OCI-LY1 (cell line): ENCODE data around the gene KCNH2.

Experiments used
- H2AFZ ChIP-seq: fragments of 200-600 bp; sonication (generic), shearing (Covaris generic); 2 replicates; pipeline ENCODE4 v1.6.0; 2014; ENCODE audit warnings: antibody characterized with exemption, mild to moderate bottlenecking, low read length
- H3F3A ChIP-seq: fragments of 200-600 bp; sonication (generic), shearing (Covaris generic); 2 replicates; pipeline ENCODE4 v1.6.0; 2014; ENCODE audit warnings: mild to moderate bottlenecking, antibody characterized with exemption, low read length, moderate library complexity; ENCODE audit not compliant: insufficient read depth
- H3K27ac ChIP-seq: fragments of 200-600 bp; sonication (generic); 2 replicates; pipeline ENCODE4 v1.5.1; 2014; ENCODE audit warnings: low read length, mixed run types, mild to moderate bottlenecking, low read depth; ENCODE audit not compliant: poor library complexity, severe bottlenecking
- H3K27me3 ChIP-seq: fragments of 200-600 bp; sonication (generic); 2 replicates; pipeline ENCODE4 v1.6.0; 2014; ENCODE audit warnings: antibody characterized with exemption, mild to moderate bottlenecking, low read length, moderate library complexity; ENCODE audit not compliant: insufficient read depth
- H3K36me3 ChIP-seq: fragments of 200-600 bp; sonication (generic); 2 replicates; pipeline ENCODE4 v1.6.1; 2014; ENCODE audit warnings: mild to moderate bottlenecking, antibody characterized with exemption, low read length, moderate library complexity, mixed read lengths; ENCODE audit not compliant: insufficient read depth
- H3K4me1 ChIP-seq: fragments of 200-600 bp; sonication (generic); 2 replicates; pipeline ENCODE4 v1.5.1; 2014; ENCODE audit warnings: mild to moderate bottlenecking, low read length, moderate library complexity; ENCODE audit not compliant: insufficient read depth, severe bottlenecking
- H3K4me2 ChIP-seq: fragments of 200-600 bp; sonication (generic), shearing (Covaris generic); 2 replicates; pipeline ENCODE4 v1.6.1; 2014; ENCODE audit warnings: low read length
- H3K4me3 ChIP-seq: fragments of 200-600 bp; sonication (generic); 2 replicates; pipeline ENCODE4 v1.5.1; 2014; ENCODE audit warnings: low read length, low read depth, mild to moderate bottlenecking, mixed read lengths; ENCODE audit not compliant: poor library complexity, severe bottlenecking
- H3K79me2 ChIP-seq: fragments of 200-600 bp; shearing (Covaris generic); 2 replicates; pipeline ENCODE4 v1.6.1; 2016; ENCODE audit warnings: mixed run types, low read length, mixed read lengths; ENCODE audit not compliant: insufficient read depth
- H3K9ac ChIP-seq: fragments of 200-600 bp; sonication (generic), shearing (Covaris generic); 2 replicates; pipeline ENCODE4 v1.6.1; 2014; ENCODE audit warnings: mild to moderate bottlenecking, low read length, mixed read lengths
- H3K9me2 ChIP-seq: fragments of 200-600 bp; sonication (generic), shearing (Covaris generic); 2 replicates; pipeline ENCODE4 v1.6.1; 2014; ENCODE audit warnings: low read depth, mild to moderate bottlenecking, low read length, mixed read lengths
- H3K9me3 ChIP-seq: fragments of 200-600 bp; shearing (Covaris generic); 2 replicates; pipeline ENCODE4 v1.6.1; 2014; ENCODE audit warnings: low read length, mixed read lengths
- H4K20me1 ChIP-seq: fragments of 200-600 bp; sonication (generic), shearing (Covaris generic); 2 replicates; pipeline ENCODE4 v1.6.0; 2016; ENCODE audit warnings: mild to moderate bottlenecking, low read length; ENCODE audit not compliant: insufficient read depth
- CTCF ChIP-seq: fragments of 200-600 bp; sonication (generic), shearing (Covaris generic); IDR thresholded peaks from 2 replicates; pipeline ENCODE4 v1.5.1; 2017; ENCODE audit warnings: mild to moderate bottlenecking, antibody characterized with exemption, low read length, moderate library complexity, mixed read lengths
- EZH2 ChIP-seq: fragments of 200-600 bp; sonication (generic), shearing (Covaris generic); IDR thresholded peaks from 2 replicates; pipeline ENCODE4 v1.8.0; 2017; ENCODE audit warnings: borderline replicate concordance, mixed run types, mild to moderate bottlenecking, antibody characterized with exemption, low read length, moderate library complexity, mixed read lengths

Gene KCNH2

GRCh38 chr7:150927157-150927955 lies 50.8 kb downstream of the KCNH2 start:
- Histone ChIP-seq H3K9me2 (no peaks in the 10 kb centered on the region), H3K4me2 (no peak overlapping the region), H3K27me3 (peaks cover 6% of the 10 kb centered on the region; the same call in 1 of the 2 replicates), H3K9me3 (no peaks in the 10 kb centered on the region), H3F3A (no peaks in the 10 kb centered on the region), H3K4me3 (no peak overlapping the region), H3K36me3 (no peaks in the 10 kb centered on the region; the same call in 1 of the 2 replicates), H3K79me2 (no peaks in the 10 kb centered on the region), H3K4me1 (no peaks in the 10 kb centered on the region), H2AFZ (no peak overlapping the region), H4K20me1 (no peaks in the 10 kb centered on the region), H3K9ac (no peak overlapping the region), H3K27ac (no peak overlapping the region)
- TF ChIP-seq CTCF (no peak), EZH2 (no peak)

GRCh38 chr7:150926066-150926465 lies 52.1 kb downstream of the KCNH2 start:
- no peaks in the 10 kb centered on the region for H3K4me1 ChIP-seq
- H3K9me3 ChIP-seq: no peaks in the 10 kb centered on the region
- H4K20me1 ChIP-seq: no peaks in the 10 kb centered on the region
- TF ChIP-seq CTCF: no peak
- TF ChIP-seq EZH2: no peak
- no peak overlapping the region for H3K9ac ChIP-seq
- no peaks in the 10 kb centered on the region for H3K9me2 ChIP-seq
- H3K27me3 ChIP-seq: peaks cover 6% of the 10 kb centered on the region; the same call in 1 of the 2 replicates
- H3K79me2 ChIP-seq: no peaks in the 10 kb centered on the region
- no peak overlapping the region for H3K4me3 ChIP-seq
- no peaks in the 10 kb centered on the region for H3K36me3 ChIP-seq
- no peak overlapping the region for H3K27ac ChIP-seq
- H3K4me2 ChIP-seq: no peak overlapping the region
- H3F3A ChIP-seq: no peaks in the 10 kb centered on the region
- H2AFZ ChIP-seq: no peak overlapping the region

- Histone ChIP-seq H3K4me3 (no peak overlapping the region), H3K79me2 (no peaks in the 10 kb centered on the region), H3K27ac (no peak overlapping the region), H3K4me1 (no peaks in the 10 kb centered on the region), H3K9ac (no peak overlapping the region), H3F3A (no peaks in the 10 kb centered on the region), H4K20me1 (no peaks in the 10 kb centered on the region), H3K4me2 (no peak overlapping the region), H3K36me3 (no peaks in the 10 kb centered on the region), H2AFZ (no peak overlapping the region), H3K9me2 (no peaks in the 10 kb centered on the region), H3K9me3 (no peaks in the 10 kb centered on the region), H3K27me3 (peaks cover 6% of the 10 kb centered on the region; the same call in 1 of the 2 replicates)
- TF ChIP-seq CTCF (no peak), EZH2 (no peak)
Observed at GRCh38 chr7:150924369-150924781, 53.7 kb downstream of the KCNH2 start.
